Spleen (tissue), 7 donors: ENCODE results near the gene PHACTR2.

ENCODE experiments used
- POLR2A ChIP-seq, 3 donors: fragments of 450-650 bp; IDR thresholded peaks; one replicate each; pipeline ENCODE4 v1.5.1; 2017; ENCODE audit warnings: antibody characterized with exemption in 3 of 3, mild to moderate bottlenecking in 1 of 3
- TF ChIP-seq, protein P1 (sequence below), 11 experiments: fragments of 200-600 bp in 7 of 11; fragments of 450-650 bp in 4 of 11; sonication (generic) in 4 of 11; IDR thresholded peaks in 8 of 11; conservative IDR thresholded peaks in 3 of 11; 1 replicate in 7 of 11; 2 replicates in 4 of 11; pipeline versions ENCODE4 v1.4.0 to v1.8.0; 2016 to 2021; ENCODE audit warnings: antibody characterized with exemption in 11 of 11, inconsistent platforms in 4 of 11, mild to moderate bottlenecking in 1 of 11
- donor health status: DM: no; HTN: no; CAD: no; lungs with moderate emphysema.
- donor health status: DM: no; HTN: no; CAD: no.
- donor health status: DM: no; HTN: no; CAD: no.

DNA sequence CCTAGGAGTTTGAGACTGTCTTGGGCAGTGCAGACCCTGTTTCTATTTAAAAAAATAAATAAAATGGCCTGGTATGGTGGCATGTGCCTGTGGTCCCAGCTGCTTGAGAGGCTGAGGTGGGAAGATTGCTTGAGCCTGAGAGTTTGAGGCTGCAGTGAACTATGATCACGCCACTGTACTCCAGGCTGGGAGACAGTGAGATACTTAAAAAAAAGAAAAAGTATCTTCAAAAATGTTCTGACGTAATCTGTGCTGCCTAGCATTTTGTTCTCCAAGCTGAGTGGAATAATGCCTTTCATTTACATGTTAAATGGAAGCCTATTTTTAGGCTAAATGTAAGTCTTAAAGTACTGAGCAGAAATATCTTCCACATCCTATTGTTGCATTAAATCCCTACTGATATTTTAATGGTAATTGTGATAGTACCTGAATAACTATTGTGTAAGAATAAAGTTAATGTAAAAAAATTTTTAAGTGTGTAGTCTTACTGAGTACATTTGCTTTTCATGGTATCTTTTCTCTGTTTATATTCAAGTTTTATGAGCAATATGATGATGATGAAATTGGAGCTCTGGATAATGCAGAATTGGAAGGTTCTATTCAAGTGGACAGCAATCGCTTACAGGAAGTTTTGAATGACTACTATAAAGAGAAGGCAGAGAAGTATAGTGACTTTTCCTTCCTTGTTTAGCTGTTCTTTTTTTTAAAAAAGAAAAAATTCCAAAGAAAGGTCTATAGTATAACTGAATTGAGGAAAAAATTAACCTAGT is 182.3 kb downstream of the PHACTR2 start:
- TF ChIP-seq, protein P1, sequence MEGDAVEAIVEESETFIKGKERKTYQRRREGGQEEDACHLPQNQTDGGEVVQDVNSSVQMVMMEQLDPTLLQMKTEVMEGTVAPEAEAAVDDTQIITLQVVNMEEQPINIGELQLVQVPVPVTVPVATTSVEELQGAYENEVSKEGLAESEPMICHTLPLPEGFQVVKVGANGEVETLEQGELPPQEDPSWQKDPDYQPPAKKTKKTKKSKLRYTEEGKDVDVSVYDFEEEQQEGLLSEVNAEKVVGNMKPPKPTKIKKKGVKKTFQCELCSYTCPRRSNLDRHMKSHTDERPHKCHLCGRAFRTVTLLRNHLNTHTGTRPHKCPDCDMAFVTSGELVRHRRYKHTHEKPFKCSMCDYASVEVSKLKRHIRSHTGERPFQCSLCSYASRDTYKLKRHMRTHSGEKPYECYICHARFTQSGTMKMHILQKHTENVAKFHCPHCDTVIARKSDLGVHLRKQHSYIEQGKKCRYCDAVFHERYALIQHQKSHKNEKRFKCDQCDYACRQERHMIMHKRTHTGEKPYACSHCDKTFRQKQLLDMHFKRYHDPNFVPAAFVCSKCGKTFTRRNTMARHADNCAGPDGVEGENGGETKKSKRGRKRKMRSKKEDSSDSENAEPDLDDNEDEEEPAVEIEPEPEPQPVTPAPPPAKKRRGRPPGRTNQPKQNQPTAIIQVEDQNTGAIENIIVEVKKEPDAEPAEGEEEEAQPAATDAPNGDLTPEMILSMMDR (IDR thresholded peaks at IDR 0.05 in 8 of 11, conservative IDR thresholded peaks at IDR 0.05 in 3 of 11), result no peak
- no peak for TF ChIP-seq POLR2A (IDR thresholded peaks at IDR 0.05)
